ENCODE results near the gene LTA4H.

GRCh38 chr12:95990136-95990535 lies 45.3 kb downstream of the LTA4H start:
- TF ChIP-seq CTCF (IDR thresholded peaks at IDR 0.05) = no peak
- TF ChIP-seq POLR2A (IDR thresholded peaks at IDR 0.05) = no peak
